Measurements from ENCODE around the gene PIK3CA.

Gene PIK3CA

GRCh38 chr3:179166561-179167201 is 18.5 kb downstream of the PIK3CA start:
- DNase-seq (ENCODE audit: low spot score): no peak
- no peak for TF ChIP-seq CTCF (IDR thresholded peaks at IDR 0.05; ENCODE audit: extremely low read depth, insufficient read depth, missing control alignments)
- in situ Hi-C loops (cut with MboI; ENCODE audit: low pct_unique_long_range_greater_than_20kb, low sequenced_read_pairs, unreplicated experiment): no loop called here

- TF ChIP-seq CTCF (IDR thresholded peaks at IDR 0.05; ENCODE audit: extremely low read depth, insufficient read depth, missing control alignments): no peak
- no peak for DNase-seq (ENCODE audit: low spot score)
- in situ Hi-C loops (cut with MboI; ENCODE audit: low pct_unique_long_range_greater_than_20kb, low sequenced_read_pairs, unreplicated experiment): no loop called here
Measured at GRCh38 chr3:179168918-179169317, 20.8 kb downstream of the PIK3CA start.

GRCh38 chr3:179172546-179172945 is 24.4 kb downstream of the PIK3CA start:
- in situ Hi-C loops (cut with MboI; ENCODE audit: low pct_unique_long_range_greater_than_20kb, low sequenced_read_pairs, unreplicated experiment): no loop called here
- no peak for TF ChIP-seq CTCF (IDR thresholded peaks at IDR 0.05; ENCODE audit: extremely low read depth, insufficient read depth, missing control alignments)
- DNase-seq (ENCODE audit: low spot score): no peak

GRCh38 chr3:179174316-179174715 is 26.2 kb downstream of the PIK3CA start:
- TF ChIP-seq CTCF (IDR thresholded peaks at IDR 0.05; ENCODE audit: extremely low read depth, insufficient read depth, missing control alignments): no peak
- in situ Hi-C loops (cut with MboI; ENCODE audit: low pct_unique_long_range_greater_than_20kb, low sequenced_read_pairs, unreplicated experiment): no loop called here

GRCh38 chr3:179174898-179175297 is 26.7 kb downstream of the PIK3CA start:
- no peak for DNase-seq (ENCODE audit: low spot score)
- TF ChIP-seq CTCF (IDR thresholded peaks at IDR 0.05; ENCODE audit: extremely low read depth, insufficient read depth, missing control alignments): no peak
- in situ Hi-C loops (cut with MboI; ENCODE audit: low pct_unique_long_range_greater_than_20kb, low sequenced_read_pairs, unreplicated experiment): no loop called here

More at GRCh38 chr3:179174316-179174715, 26.2 kb downstream of the PIK3CA start:
- DNase-seq (ENCODE audit: low spot score): no peak

- DNase-seq (ENCODE audit: low spot score): no peak
- in situ Hi-C loops (cut with MboI; ENCODE audit: low pct_unique_long_range_greater_than_20kb, low sequenced_read_pairs, unreplicated experiment): no loop called here
- TF ChIP-seq CTCF (IDR thresholded peaks at IDR 0.05; ENCODE audit: extremely low read depth, insufficient read depth, missing control alignments): no peak
Measured at GRCh38 chr3:179175358-179175757, 27.2 kb downstream of the PIK3CA start.
